Measurements from ENCODE around the gene CPSF4L. TPM values are rescaled to one million over a fixed set of nuclear protein-coding genes. Genes with fewer than 3 reads are reported as not detected.

Gene CPSF4L
- total RNA-seq, 4 donors from 2014 or later: not detected

DNA sequence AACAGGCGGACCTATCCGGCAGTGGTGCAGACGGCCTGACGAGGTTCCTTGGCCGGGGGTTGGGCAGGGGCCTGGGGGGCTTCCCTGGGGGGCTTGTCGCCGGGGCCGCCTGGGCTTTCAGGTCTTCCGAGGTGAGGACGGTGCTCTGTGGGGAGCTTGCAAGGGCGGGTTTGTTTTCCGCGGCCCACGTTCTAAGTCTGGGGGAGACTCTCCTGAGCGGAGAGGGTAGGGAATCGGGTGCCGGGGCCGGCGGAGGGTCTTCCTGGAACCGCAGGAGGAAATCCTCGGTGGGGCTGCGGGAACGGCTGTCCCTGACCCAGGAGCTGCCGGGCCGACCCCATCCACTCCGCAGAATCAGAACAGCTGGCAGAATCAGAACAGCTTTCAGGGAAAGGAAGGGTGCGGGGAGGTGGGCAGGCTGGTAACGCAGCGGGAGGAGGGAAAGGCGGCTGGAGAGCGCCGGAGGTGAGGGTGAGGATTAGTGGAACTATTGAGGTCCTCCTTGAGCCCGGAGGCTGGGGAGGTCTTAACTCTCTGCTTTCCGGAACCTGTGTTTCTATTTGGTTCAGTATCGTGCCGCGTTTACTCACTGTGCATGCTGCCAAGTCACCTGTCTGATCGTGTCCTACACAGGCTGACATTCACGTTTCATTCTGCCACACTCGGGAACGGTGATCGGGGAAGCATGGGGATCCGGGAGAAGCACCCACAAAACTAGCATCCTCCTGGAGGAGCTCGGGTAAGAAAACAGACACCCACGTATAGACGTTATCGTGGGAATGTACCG lies 28.9 kb downstream of the CPSF4L start:
- peak overlapping the region; percentile 72 to 100 (median 88) for H3K4me3 ChIP-seq
- H3K27ac ChIP-seq: peak overlapping the region; percentile 40 to 95 (median 84)
- H3K27me3 ChIP-seq: no peaks in the 10 kb centered on the region
- peaks cover 0 to 21% (median 0%) of the 10 kb centered on the region in 3 donors for H3K36me3 ChIP-seq
- no peak for TF ChIP-seq EP300 (IDR thresholded peaks at IDR 0.05)
- TF ChIP-seq, protein P1, sequence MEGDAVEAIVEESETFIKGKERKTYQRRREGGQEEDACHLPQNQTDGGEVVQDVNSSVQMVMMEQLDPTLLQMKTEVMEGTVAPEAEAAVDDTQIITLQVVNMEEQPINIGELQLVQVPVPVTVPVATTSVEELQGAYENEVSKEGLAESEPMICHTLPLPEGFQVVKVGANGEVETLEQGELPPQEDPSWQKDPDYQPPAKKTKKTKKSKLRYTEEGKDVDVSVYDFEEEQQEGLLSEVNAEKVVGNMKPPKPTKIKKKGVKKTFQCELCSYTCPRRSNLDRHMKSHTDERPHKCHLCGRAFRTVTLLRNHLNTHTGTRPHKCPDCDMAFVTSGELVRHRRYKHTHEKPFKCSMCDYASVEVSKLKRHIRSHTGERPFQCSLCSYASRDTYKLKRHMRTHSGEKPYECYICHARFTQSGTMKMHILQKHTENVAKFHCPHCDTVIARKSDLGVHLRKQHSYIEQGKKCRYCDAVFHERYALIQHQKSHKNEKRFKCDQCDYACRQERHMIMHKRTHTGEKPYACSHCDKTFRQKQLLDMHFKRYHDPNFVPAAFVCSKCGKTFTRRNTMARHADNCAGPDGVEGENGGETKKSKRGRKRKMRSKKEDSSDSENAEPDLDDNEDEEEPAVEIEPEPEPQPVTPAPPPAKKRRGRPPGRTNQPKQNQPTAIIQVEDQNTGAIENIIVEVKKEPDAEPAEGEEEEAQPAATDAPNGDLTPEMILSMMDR (IDR thresholded peaks at IDR 0.05): no peak
- TF ChIP-seq POLR2A (IDR thresholded peaks at IDR 0.05): no peak
- H3K9me3 ChIP-seq: no peaks in the 10 kb centered on the region
- 1 to 2% methylated on average over 32 to 40 of the region's 48 CpGs for WGBS, 2 donors
- no peak for DNase-seq (ENCODE audit: low spot score in 2 of 2)
- peaks cover 0 to 56% (median 20%) of the 10 kb centered on the region in 4 donors for H3K4me1 ChIP-seq

DNA sequence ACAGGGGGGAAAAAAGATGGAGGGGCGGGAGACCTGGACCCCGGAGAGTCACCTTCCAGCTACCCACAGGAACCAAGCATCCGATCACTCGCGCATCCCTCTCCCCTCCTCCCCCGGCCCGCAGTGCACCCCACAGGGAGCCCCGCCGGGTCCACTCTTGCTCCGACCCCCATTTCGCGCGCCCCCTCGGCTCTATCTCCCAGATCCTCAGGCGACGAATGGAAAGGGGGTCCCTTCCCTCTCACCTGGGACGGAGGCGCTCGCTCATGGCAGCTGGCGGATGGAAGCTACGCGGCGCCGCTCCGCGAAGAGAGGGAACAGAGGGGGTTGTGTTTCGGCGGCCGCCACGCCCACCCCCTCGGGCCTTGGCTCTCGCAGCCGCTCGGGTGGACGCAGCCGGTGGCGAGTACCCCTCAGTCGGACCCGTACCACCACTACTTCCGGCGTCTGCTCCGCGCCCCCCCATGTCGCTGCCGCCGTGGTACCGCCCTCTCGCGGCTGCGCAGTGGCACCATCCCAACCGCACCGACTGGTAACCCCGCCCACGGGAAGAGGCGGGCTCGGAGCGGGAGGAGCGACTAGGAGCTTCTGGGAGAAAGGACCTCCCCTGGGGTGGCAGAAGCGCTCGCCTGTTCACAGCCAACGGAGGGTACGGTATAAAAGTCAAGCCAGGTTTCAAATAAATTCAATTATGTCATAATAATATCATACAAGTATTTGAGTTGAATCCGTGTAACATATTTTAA lies 29.7 kb downstream of the CPSF4L start:
- H3K27me3 ChIP-seq: no peaks in the 10 kb centered on the region
- H3K4me1 ChIP-seq: peaks cover 2 to 61% (median 25%) of the 10 kb centered on the region in 4 donors
- TF ChIP-seq POLR2A (IDR thresholded peaks at IDR 0.05): peak; percentile 66 to 81
- TF ChIP-seq, protein P1 (IDR thresholded peaks at IDR 0.05): peak; percentile 37 to 68 (median 56)
- peak; percentile 80 to 87 for TF ChIP-seq EP300 (IDR thresholded peaks at IDR 0.05)
- peak overlapping the region; percentile 72 to 100 (median 88) for H3K4me3 ChIP-seq
- WGBS, 2 donors: 0 to 2% methylated on average over 25 to 62 of the region's 63 CpGs
- no peaks in the 10 kb centered on the region for H3K9me3 ChIP-seq
- H3K27ac ChIP-seq: peak overlapping the region; percentile 40 to 95 (median 84)
- peaks cover 0 to 20% (median 0%) of the 10 kb centered on the region in 3 donors for H3K36me3 ChIP-seq
- DNase-seq (ENCODE audit: low spot score in 2 of 2): peak; percentile 94 to 95

DNA sequence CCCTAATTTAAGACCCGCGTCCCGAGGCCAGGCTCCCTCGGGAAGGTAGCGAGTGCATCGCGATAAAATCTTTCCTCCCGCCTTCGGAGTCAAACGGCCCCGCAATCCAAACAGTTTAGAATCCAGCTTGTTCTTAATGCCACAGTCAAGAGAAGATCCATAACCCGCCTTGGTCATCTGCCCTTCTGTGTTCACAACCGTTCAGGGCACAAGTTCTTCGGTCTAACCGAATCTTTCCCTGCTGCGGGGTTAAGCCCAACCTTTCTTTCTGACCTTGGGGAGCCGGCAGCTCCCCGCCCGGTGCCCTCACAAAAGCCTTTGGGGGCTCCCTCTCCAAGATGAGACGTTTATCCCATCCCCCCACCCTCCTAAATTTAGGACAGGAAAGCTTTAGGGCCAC lies 30.3 kb downstream of the CPSF4L start:
- no peaks in the 10 kb centered on the region for H3K9me3 ChIP-seq
- no peak for TF ChIP-seq POLR2A (IDR thresholded peaks at IDR 0.05)
- TF ChIP-seq EP300 (IDR thresholded peaks at IDR 0.05): no peak
- TF ChIP-seq, protein P1 (IDR thresholded peaks at IDR 0.05): no peak
- H3K36me3 ChIP-seq: peaks cover 0 to 14% (median 0%) of the 10 kb centered on the region in 3 donors
- DNase-seq (ENCODE audit: low spot score in 2 of 2): no peak
- peak overlapping the region; percentile 72 to 100 (median 88) for H3K4me3 ChIP-seq
- H3K27me3 ChIP-seq: no peaks in the 10 kb centered on the region
- peaks cover 2 to 62% (median 29%) of the 10 kb centered on the region in 4 donors for H3K4me1 ChIP-seq
- 0 to 1% methylated on average over 20 of the region's 20 CpGs for WGBS, 2 donors
- H3K27ac ChIP-seq: peak overlapping the region; percentile 40 to 95 (median 84)

DNA sequence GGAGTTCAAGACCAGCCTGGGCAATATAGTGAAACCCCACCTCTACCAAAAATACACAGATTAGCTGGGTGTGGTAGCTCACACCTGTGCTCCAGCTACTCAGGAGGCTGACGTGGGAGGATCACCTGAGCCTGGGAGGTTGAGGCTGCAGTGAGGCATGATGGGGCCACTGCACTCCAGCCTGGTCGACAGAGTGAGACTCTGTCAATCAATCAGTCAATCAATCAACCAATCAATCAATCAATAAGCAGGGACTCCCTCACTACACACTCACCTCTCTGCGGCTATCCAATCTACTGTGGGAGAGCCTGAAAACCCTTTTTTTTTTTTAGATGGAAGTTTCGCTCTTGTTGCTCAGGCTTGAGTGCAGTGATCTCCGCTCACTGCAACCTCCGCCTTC lies 31.6 kb downstream of the CPSF4L start:
- 89 to 93% methylated on average over 6 of the region's 6 CpGs for WGBS, 2 donors
- Histone ChIP-seq H3K9me3 (no peaks in the 10 kb centered on the region), H3K27ac (no peak overlapping the region), H3K4me1 (peaks cover 2 to 65% (median 33%) of the 10 kb centered on the region in 4 donors), H3K4me3 (no peak overlapping the region), H3K27me3 (no peaks in the 10 kb centered on the region), H3K36me3 (peaks cover 0 to under 1% (median 0%) of the 10 kb centered on the region in 3 donors)
- TF ChIP-seq, protein P1 (IDR thresholded peaks at IDR 0.05): no peak
- TF ChIP-seq POLR2A (IDR thresholded peaks at IDR 0.05) (no peak), EP300 (IDR thresholded peaks at IDR 0.05) (no peak)
- no peak for DNase-seq (ENCODE audit: low spot score in 2 of 2)

Measured in tibial nerve (tissue), 4 donors.